ENCODE data around the gene HCRTR1. TPM values are rescaled to one million over a fixed set of nuclear protein-coding genes. Genes with fewer than 3 reads are reported as not detected.
A peak's percentile ranks its signal among the peaks of the same experiment; 100 is the strongest.

Gene HCRTR1
- total and polyA plus RNA-seq, 10 donors, result 0.06 TPM; not detected in 9

DNA sequence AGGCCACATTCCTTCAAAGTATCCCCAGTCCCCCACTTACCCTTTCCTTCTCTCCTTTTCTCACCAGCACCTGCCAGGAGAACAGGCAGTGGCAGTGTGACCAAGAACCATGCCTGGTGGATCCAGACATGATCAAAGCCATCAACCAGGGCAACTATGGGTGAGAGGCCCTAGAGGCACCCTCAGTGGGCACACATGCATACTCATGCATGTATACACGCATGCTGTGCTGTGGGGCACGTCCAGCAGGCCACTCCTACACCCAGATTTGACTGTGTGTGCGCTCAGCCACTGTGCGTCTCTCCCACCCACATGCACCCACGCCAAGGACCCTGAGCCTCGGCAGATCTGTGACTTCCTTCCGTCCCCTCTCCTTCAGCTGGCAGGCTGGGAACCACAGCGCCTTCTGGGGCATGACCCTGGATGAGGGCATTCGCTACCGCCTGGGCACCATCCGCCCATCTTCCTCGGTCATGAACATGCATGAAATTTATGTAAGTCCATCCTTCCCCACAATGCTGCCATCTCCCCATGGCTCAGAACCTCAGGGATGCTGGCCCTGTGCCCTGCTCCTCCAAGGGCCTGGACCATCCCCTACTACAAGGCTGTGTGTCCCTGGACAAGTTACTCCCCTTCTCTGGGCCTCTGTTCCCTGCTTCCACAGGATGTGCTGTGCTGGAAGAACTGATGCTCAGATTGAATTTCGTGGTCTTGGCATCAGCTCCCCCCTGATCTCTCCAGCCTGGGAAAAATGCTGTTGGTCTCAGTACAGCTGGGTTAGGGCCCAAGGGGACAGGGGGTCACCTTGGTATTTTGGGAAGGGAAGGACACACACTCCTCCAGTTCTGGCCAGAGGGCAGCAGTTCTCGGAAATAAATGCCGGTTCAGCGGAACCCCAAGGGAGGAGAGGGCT, 34.2 kb upstream of the HCRTR1 start:
- Histone ChIP-seq H3K4me3 (peak overlapping the region in 5 of 8 donors; percentile 6 to 77 (median 12)), H3K27me3 (replicated peaks in 1 of 7) (peaks cover 0 to 13% (median 0%) of the 10 kb centered on the region in 7 donors), H3K4me1 (peaks cover 26 to 88% (median 60%) of the 10 kb centered on the region in 6 donors), H3K36me3 (peaks cover 0 to 50% (median 15%) of the 10 kb centered on the region in 6 donors), H3K9me3 (no peaks in the 10 kb centered on the region), H3K27ac (peak overlapping the region; percentile 36 to 92 (median 80))
- WGBS, 5 donors, result 61 to 79% (median 69%) methylated on average over 15 to 16 of the region's 16 CpGs
- intact Hi-C loops (cut with DNase I; ENCODE audit: low total_unique reads), result no loop called here
- no peak for DNase-seq
- TF ChIP-seq, protein P1, sequence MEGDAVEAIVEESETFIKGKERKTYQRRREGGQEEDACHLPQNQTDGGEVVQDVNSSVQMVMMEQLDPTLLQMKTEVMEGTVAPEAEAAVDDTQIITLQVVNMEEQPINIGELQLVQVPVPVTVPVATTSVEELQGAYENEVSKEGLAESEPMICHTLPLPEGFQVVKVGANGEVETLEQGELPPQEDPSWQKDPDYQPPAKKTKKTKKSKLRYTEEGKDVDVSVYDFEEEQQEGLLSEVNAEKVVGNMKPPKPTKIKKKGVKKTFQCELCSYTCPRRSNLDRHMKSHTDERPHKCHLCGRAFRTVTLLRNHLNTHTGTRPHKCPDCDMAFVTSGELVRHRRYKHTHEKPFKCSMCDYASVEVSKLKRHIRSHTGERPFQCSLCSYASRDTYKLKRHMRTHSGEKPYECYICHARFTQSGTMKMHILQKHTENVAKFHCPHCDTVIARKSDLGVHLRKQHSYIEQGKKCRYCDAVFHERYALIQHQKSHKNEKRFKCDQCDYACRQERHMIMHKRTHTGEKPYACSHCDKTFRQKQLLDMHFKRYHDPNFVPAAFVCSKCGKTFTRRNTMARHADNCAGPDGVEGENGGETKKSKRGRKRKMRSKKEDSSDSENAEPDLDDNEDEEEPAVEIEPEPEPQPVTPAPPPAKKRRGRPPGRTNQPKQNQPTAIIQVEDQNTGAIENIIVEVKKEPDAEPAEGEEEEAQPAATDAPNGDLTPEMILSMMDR (IDR thresholded peaks at IDR 0.05 in 8 of 11, conservative IDR thresholded peaks at IDR 0.05 in 3 of 11), result no peak
- peak; percentile 29 to 54 (median 50) for TF ChIP-seq POLR2AphosphoS5 (IDR thresholded peaks at IDR 0.05)

DNA sequence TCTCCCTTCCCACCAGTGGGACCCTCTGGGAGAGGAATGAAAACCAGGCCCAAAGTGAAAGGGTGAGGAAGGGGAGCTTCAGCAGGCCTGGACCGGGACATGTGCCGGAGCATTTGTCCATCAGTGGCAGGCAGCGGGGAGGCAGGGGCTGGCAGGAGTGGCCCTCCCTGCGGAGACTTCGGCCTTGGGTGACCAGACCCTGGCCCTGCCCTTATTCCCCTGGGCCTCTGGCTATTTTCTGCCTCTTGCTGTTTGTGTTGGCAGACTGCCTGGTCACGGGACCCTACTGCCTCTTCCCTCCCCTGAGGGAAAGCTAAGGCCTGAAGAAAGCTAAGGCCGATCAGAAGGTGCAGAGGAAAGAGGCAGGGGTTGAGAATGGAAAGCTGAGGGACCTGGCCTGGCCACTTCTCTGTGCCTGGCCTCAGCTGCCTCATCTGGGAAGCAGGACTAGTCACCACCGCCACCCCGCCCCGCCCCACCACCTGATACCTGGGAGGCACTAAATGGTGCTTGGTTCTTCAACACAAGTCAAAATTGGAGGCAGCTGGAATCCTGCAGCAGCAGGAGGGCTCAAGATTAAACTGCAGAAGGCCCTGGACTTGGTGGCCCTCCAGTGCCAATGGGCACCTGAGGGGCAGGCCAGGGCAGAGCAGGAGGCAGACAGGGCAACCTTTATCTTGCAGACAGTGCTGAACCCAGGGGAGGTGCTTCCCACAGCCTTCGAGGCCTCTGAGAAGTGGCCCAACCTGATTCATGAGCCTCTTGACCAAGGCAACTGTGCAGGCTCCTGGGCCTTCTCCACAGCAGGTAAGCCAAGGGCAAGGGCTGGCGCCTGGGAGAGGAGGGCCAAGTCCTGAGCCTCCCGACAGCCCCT, 33.3 kb upstream of the HCRTR1 start:
- peak overlapping the region; percentile 36 to 92 (median 80) for H3K27ac ChIP-seq

DNA sequence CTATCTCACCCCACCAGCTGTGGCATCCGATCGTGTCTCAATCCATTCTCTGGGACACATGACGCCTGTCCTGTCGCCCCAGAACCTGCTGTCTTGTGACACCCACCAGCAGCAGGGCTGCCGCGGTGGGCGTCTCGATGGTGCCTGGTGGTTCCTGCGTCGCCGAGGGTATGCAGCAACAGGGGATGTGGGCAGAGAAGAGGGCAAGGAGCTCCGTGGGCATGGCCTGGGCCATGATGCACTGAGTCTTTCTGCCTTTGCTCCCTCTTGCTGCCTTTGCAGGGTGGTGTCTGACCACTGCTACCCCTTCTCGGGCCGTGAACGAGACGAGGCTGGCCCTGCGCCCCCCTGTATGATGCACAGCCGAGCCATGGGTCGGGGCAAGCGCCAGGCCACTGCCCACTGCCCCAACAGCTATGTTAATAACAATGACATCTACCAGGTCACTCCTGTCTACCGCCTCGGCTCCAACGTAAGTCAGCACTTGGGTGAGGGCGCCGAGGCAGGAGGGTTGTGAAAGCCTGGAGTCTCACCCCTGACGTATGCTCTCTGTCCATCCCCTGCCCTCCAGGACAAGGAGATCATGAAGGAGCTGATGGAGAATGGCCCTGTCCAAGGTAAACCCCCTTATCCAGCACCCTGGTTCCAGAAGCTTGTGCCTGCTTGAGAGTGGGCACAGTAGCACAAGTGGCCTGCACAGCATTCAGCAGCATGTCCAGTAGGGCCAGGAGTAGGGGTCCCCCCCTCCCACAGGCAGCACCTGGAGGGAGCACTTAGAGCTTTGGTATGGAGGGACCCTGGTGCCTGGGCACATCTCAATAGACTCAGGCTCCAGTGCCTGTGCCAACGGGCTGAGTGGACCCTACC, 32.4 kb upstream of the HCRTR1 start:
- Histone ChIP-seq H3K27me3 (replicated peaks in 1 of 7) (peaks cover 0 to 29% (median 6%) of the 10 kb centered on the region in 7 donors), H3K4me3 (peak overlapping the region in 3 of 8 donors; percentile 4 to 77 (median 69)), H3K36me3 (peaks cover 0 to 50% (median 15%) of the 10 kb centered on the region in 6 donors), H3K27ac (peak overlapping the region; percentile 26 to 92 (median 80)), H3K4me1 (peaks cover 27 to 98% (median 71%) of the 10 kb centered on the region in 6 donors), H3K9me3 (no peaks in the 10 kb centered on the region)
- peak; percentile 59 for DNase-seq
- intact Hi-C loops (cut with DNase I; ENCODE audit: low total_unique reads), result no loop called here
- 79 to 94% (median 86%) methylated on average over 16 to 27 of the region's 27 CpGs for WGBS, 5 donors
- no peak for TF ChIP-seq POLR2A (IDR thresholded peaks at IDR 0.05)
- peak in 2 of 3 donors; percentile 49 to 70 for TF ChIP-seq POLR2AphosphoS5 (IDR thresholded peaks at IDR 0.05)
- TF ChIP-seq, protein P1 (IDR thresholded peaks at IDR 0.05 in 8 of 11, conservative IDR thresholded peaks at IDR 0.05 in 3 of 11), result no peak

More for the DNA sequence above, 33.3 kb upstream of the HCRTR1 start:
- Histone ChIP-seq H3K36me3 (peaks cover 0 to 50% (median 15%) of the 10 kb centered on the region in 6 donors), H3K4me1 (peaks cover 27 to 97% (median 69%) of the 10 kb centered on the region in 6 donors), H3K4me3 (peak overlapping the region in 5 of 8 donors; percentile 6 to 77 (median 12)), H3K9me3 (no peaks in the 10 kb centered on the region), H3K27me3 (replicated peaks in 1 of 7) (peaks cover 0 to 22% (median 6%) of the 10 kb centered on the region in 7 donors)
- TF ChIP-seq POLR2A (IDR thresholded peaks at IDR 0.05), result no peak
- TF ChIP-seq, protein P1 (IDR thresholded peaks at IDR 0.05 in 8 of 11, conservative IDR thresholded peaks at IDR 0.05 in 3 of 11), result no peak
- peak; percentile 58 to 84 (median 79) for TF ChIP-seq POLR2AphosphoS5 (IDR thresholded peaks at IDR 0.05)
- 46 to 75% (median 63%) methylated on average over 11 to 13 of the region's 13 CpGs for WGBS, 5 donors
- peak; percentile 85 for DNase-seq
- intact Hi-C loops (cut with DNase I; ENCODE audit: low total_unique reads), result no loop called here

Measured in spleen (tissue), 11 donors.